ENCODE results near the gene RAPGEF2.
"Not testable (repeated sequence)": the region's sequence is repeated elsewhere in the genome, so short reads cannot be mapped to it uniquely, and the experiment has no call there.

Gene RAPGEF2

DNA sequence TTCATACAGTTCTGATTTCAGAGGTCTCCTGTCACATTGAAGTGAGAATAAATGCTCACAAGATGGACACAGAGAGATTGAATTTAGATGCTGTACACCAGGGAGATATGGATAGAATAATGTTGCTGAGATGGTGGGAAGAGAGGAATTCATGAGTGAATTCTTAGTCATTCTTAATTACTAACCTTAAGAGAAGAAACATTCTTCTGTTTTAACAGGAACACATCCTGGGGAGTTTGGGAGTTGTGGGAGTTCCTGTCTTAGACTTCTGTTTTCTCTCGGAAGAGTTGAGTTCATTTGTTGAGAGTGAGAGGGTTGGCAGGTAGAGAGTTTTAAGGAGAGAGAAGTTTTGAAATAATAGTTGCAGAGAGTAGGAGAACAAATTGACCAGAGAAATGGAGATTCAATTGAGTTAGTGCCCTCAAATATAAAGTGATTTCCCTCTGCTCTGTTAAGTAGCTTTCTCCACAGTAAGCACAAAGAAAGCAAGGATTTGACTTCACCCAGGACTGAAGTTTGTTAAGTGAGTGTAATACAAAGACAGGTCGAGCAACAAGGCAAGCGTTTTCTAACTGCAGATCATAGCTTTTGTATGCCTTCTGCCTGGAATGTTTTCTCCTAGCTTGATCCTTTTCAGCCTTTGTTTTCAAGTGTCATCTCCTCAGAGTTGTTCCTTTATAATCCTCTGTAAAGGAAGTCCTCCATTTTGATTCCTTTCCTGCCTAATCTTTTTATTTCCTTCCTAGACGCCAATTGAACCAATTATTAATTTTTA is 205.9 kb downstream of the RAPGEF2 start:
- DNase-seq (ENCODE audit: low read depth), result no peak

DNA sequence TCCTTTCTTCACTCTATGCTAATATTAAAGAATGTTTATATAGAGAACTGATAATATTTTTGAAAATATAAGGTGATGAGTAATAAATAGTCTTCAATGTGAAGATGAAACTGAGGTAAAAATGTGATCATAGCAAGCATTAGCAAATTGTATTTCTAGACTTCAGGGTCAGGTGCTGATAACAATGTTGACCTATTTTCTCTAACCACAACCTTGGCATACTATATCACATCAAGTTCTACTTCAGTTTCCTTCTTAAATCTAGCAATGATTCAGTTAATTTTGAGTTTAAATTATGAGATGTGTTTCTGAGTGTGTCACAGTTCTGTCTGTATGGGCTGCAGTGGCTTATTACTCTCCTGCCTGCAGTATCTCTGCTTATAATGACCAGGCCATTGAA is 209.4 kb downstream of the RAPGEF2 start:
- DNase-seq (ENCODE audit: low read depth), result no peak

DNA sequence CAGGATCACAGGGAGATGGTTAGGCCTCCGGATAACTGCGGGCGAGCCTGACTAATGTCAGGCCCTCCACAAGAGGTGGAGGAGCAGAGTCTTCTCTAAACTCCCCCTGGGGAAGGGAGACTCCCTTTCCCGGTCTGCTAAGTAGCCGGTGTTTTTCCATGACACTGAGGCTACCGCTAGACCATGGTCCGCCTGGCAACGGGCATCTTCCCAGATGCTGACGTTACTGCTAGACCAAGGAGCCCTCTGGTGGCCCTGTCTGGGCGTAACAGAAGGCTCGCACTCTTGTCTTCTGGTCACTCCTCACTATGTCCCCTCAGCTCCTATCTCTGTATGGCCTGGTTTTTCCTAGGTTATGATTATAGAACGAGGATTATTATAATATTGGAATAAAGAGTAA is 213.0 kb downstream of the RAPGEF2 start:
- not testable (repeated sequence) for DNase-seq (ENCODE audit: low read depth)

DNA sequence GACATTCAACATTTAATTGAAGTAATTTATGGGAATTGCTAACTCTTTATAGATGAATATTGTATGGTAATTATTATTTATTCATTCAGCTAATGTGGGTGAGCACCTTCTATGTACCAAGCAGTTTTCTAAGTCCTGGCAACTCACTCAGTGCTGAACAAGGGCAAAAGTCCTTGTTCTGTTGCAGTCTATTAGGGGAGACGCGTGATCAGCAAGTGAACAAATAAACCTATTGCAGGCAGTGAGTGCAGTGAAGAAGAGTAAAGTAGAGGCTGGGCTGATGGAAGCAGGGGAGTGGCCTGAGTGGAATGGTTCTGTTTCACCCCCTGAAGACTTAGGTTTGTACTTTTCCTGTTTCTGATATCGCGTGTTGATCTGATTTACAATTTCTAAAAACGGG is 214.3 kb downstream of the RAPGEF2 start:
- DNase-seq (ENCODE audit: low read depth), result no peak

DNA sequence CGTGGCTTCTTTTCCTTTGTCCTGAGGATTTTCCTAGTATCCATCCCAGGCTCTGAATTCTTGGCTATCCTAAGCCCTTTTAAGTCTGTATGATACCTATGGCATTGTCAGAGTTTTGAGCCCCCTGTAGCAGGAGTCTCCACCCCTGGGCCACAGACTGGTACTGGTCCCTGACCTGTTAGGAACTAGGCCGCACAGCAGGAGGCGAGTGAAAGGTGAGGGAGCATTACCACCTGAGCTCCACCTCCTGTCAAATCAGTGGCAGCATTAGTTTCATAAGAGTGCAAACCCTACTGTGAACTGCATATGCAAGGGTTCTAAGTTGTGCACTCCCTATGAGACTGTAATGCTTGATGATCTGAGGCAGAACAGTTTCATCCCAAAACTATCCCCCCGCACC is 216.1 kb downstream of the RAPGEF2 start:
- DNase-seq (ENCODE audit: low read depth), result no peak

- DNase-seq (ENCODE audit: low read depth), result no peak
These were observed 223.6 kb downstream of the RAPGEF2 start for GRCh38 chr4:159326480-159326879.

DNA sequence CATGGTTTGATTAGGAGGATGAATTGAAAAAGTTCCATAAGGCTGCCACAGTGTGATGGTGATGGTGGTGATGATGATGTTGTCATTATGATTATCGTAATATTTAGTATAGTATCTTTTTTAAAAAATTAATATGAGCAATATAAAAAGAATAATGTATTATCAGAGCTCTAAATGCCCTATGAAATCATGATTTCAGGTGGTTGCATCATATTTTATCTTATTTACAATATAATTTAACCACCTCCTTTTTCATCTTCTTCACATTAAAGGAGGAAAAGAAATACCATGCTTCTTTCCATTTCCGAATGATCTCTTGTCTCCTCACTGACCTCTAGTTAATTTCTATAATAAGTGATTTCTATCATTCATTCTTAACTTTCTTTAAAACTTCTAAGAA is 225.9 kb downstream of the RAPGEF2 start:
- no peak for DNase-seq (ENCODE audit: low read depth)

GRCh38 chr4:159334461-159334860 is 231.6 kb downstream of the RAPGEF2 start:
- no peak for DNase-seq (ENCODE audit: low read depth)

DNA sequence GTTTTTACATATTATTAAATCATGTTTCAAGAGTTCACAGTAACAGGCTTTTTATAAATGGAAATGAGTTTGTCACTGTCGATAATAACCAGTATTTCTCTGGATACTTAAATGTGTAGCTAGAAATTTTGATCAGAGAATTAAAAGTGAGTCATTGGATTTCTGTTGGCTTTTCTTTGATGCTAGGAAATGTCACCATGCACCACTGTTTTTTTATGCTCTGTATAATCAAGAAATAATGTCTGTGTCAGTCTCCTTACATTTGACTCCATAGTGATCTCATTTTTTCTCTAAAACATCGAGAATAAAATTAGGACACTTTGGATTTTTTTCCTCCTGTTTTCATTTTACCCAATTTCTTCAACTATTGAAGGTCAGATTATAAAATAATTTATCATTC is 234.2 kb downstream of the RAPGEF2 start:
- DNase-seq (ENCODE audit: low read depth), result no peak

- DNase-seq (ENCODE audit: low read depth), result no peak
These were observed 238.6 kb downstream of the RAPGEF2 start for GRCh38 chr4:159341522-159341921.

DNA sequence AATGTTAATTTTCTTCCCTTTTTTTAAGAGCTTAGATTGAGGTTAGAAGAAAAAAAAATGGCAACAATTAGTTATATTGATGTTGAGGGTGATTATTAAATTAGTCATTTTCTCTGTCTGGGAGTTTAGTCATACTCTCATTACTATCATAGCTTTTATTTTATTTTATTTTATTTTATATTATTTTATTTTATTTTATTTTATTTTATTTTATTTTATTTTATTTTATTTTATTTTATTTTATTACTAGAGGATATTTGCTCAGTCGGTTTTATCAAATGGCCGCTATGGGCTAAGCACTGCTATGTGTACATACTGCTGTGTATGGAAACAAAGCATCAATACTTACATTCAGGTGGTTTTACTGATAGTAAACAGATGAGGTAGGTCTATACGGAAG is 239.5 kb downstream of the RAPGEF2 start:
- no peak for DNase-seq (ENCODE audit: low read depth)

- no peak for DNase-seq (ENCODE audit: low read depth)
These were observed 240.2 kb downstream of the RAPGEF2 start for GRCh38 chr4:159343116-159343515.

DNA sequence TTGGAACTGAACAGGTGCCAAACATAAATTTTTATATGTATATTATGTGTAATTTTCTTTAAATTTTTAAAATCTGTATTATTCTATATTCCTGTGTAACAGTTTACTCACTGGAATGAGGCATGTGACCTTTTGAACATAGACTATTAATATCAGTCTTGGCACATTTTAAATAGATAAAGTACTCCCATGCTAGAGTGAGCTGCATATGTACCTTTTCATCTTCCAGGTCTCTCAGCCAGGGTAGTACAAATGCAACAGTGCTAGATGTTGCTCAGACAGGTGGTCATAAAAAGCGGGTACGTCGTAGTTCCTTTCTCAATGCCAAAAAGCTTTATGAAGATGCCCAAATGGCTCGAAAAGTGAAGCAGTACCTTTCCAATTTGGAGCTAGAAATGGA is 242.0 kb downstream of the RAPGEF2 start:
- DNase-seq (ENCODE audit: low read depth), result no peak

GRCh38 chr4:159346681-159347080 is 243.8 kb downstream of the RAPGEF2 start:
- no peak for DNase-seq (ENCODE audit: low read depth)

DNA sequence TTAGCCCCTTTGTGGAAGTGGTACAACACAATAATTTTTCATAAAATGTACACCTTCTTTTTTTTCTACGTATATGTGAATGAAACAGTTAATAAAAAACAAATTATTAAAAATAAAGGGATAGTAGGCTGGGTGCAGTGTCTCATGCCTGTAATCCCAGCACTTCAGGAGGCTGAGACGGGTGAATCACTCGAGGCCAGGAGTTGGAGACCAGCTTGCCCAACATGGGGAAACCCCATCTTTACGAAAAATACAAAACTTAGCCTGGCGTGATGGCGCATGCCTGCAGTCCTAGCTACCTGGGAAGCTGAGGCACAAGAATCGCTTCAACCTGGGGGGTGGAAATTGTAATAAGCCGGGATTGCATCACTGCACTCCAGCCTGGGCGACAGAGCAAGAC is 244.9 kb downstream of the RAPGEF2 start:
- no peak for DNase-seq (ENCODE audit: low read depth)

- DNase-seq (ENCODE audit: low read depth), result no peak
These were observed 246.5 kb downstream of the RAPGEF2 start for GRCh38 chr4:159349332-159349731.

- DNase-seq (ENCODE audit: low read depth), result no peak
These were observed 249.7 kb downstream of the RAPGEF2 start for GRCh38 chr4:159352609-159353008.

DNA sequence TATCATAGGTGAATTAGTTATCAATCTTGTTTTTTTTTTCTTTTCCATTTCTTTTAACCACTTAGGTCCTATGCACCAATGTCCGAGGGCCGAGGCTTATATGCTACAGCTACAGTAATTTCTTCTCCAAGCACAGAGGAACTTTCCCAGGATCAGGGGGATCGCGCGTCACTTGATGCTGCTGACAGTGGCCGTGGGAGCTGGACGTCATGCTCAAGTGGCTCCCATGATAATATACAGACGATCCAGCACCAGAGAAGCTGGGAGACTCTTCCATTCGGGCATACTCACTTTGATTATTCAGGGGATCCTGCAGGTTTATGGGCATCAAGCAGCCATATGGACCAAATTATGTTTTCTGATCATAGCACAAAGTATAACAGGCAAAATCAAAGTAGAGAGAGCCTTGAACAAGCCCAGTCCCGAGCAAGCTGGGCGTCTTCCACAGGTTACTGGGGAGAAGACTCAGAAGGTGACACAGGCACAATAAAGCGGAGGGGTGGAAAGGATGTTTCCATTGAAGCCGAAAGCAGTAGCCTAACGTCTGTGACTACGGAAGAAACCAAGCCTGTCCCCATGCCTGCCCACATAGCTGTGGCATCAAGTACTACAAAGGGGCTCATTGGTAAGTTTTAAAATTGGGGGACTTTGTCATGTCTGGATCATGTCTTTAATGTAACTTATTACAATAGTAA is 250.7 kb downstream of the RAPGEF2 start:
- DNase-seq (ENCODE audit: low read depth), result no peak

GRCh38 chr4:159355466-159355865 is 252.6 kb downstream of the RAPGEF2 start:
- DNase-seq (ENCODE audit: low read depth), result no peak

GRCh38 chr4:159357350-159357749 is 254.5 kb downstream of the RAPGEF2 start:
- DNase-seq (ENCODE audit: low read depth), result no peak

- DNase-seq (ENCODE audit: low read depth), result no peak
These were observed 255.3 kb downstream of the RAPGEF2 start for GRCh38 chr4:159358226-159358625.

- no peak for DNase-seq (ENCODE audit: low read depth)
These were observed 257.7 kb downstream of the RAPGEF2 start for GRCh38 chr4:159360549-159360948.

GRCh38 chr4:159363361-159363760 is 260.5 kb downstream of the RAPGEF2 start:
- DNase-seq (ENCODE audit: low read depth), result no peak

All from activated T-cell treated with anti-CD3 and anti-CD28 coated beads for 24 hours (primary cell).